Measurements from ENCODE around the gene SPTBN4. TPM values are rescaled to one million over a fixed set of nuclear protein-coding genes. Genes with fewer than 3 reads are reported as not detected.
A peak's percentile ranks its signal among the peaks of the same experiment; 100 is the strongest.
"Not testable (repeated sequence)": the region's sequence is repeated elsewhere in the genome, so short reads cannot be mapped to it uniquely, and the experiment has no call there.

The SPTBN4 gene
- total RNA-seq, 2 donors from 2014 or later, result 0.79 to 2.0 TPM

DNA sequence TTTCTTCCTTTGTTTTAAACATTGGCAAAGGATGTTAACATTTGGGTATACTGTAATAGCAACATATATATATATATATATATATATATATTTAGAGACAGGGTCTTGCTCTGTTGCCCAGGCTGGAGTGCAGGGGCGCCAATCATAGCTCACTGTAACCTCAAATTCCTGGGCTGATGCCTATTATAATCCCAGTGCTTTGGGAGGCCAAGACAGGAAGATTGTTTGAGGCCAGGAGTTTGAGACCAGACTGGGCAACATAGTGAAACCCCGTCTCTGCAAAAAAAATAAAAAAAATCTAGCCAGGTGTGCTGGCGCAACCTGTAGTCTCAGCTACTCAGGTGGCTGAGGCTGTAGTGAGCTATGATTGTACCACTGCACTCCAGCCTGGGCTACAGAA lies 6.6 kb upstream of the SPTBN4 start:
- no peak overlapping the region for H3K27ac Mint-ChIP-seq
- Histone ChIP-seq H3K27ac (ENCODE audit: low read depth, low read length) (no peak overlapping the region), H3K4me1 (ENCODE audit: control insufficient read depth, insufficient read depth, low read length) (no peaks in the 10 kb centered on the region), H3K27me3 (ENCODE audit: control insufficient read depth, insufficient read depth, low read length, poor library complexity, severe bottlenecking) (no peaks in the 10 kb centered on the region), H3K36me3 (ENCODE audit: control insufficient read depth, insufficient read depth, low read length) (no peaks in the 10 kb centered on the region), H3K9ac (ENCODE audit: extremely low read depth, low read length, poor library complexity, severe bottlenecking) (no peak overlapping the region), H3K9me3 (ENCODE audit: control insufficient read depth, low read length) (no peaks in the 10 kb centered on the region), H3K4me3 (ENCODE audit: low read length) (no peak overlapping the region)
- 89 to 94% methylated on average over 2 to 3 of the region's 3 CpGs for WGBS, 2 experiments (ENCODE audit: insufficient coverage in 1 of 2, insufficient read length in 1 of 2)
- H3K4me1 Mint-ChIP-seq, result no peaks in the 10 kb centered on the region
- no peaks in the 10 kb centered on the region for H3K27me3 Mint-ChIP-seq (ENCODE audit: insufficient read depth)
- TF ChIP-seq, protein P1, sequence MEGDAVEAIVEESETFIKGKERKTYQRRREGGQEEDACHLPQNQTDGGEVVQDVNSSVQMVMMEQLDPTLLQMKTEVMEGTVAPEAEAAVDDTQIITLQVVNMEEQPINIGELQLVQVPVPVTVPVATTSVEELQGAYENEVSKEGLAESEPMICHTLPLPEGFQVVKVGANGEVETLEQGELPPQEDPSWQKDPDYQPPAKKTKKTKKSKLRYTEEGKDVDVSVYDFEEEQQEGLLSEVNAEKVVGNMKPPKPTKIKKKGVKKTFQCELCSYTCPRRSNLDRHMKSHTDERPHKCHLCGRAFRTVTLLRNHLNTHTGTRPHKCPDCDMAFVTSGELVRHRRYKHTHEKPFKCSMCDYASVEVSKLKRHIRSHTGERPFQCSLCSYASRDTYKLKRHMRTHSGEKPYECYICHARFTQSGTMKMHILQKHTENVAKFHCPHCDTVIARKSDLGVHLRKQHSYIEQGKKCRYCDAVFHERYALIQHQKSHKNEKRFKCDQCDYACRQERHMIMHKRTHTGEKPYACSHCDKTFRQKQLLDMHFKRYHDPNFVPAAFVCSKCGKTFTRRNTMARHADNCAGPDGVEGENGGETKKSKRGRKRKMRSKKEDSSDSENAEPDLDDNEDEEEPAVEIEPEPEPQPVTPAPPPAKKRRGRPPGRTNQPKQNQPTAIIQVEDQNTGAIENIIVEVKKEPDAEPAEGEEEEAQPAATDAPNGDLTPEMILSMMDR (conservative IDR thresholded peaks at IDR 0.05), result no peak
- no peak for DNase-seq
- no peak overlapping the region for H3K4me3 Mint-ChIP-seq
- peaks cover 8% of the 10 kb centered on the region for H3K36me3 Mint-ChIP-seq (ENCODE audit: low read depth)
- no peaks in the 10 kb centered on the region for H3K9me3 Mint-ChIP-seq

DNA sequence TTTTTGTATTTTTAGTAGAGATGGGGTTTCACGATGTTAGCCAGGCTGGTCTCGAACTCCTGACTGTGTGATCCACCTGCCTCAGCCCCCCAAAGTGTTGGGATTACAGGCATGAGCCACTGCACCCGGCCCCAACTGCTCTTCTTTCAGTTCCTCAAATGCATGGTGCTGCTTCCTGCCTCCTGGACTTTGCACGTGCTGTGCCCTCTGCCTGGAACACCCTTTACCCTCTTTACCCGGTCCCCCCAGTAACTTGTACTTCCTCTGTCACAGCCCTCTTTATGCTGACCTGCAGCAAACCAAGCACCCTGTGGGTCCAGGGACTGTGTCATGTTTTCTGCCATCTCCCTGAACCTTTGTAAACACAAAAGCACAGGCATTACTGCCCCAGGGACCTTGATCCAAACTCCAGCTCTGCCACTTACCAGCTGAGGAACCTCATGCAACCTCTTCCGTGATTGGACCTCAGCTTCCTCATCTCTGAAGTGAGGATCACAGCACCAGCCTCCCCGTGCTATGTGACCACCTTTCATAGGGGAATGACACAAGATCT lies 5.1 kb upstream of the SPTBN4 start:
- DNase-seq, result no peak
- WGBS, 2 experiments (ENCODE audit: insufficient coverage in 1 of 2, insufficient read length in 1 of 2), result 90% methylated on average over 5 to 7 of the region's 7 CpGs
- peaks cover 6% of the 10 kb centered on the region for H3K36me3 Mint-ChIP-seq (ENCODE audit: low read depth)
- Histone ChIP-seq H3K27me3 (ENCODE audit: control insufficient read depth, insufficient read depth, low read length, poor library complexity, severe bottlenecking) (peaks cover 9% of the 10 kb centered on the region), H3K4me3 (ENCODE audit: low read length) (no peak overlapping the region), H3K4me1 (ENCODE audit: control insufficient read depth, insufficient read depth, low read length) (no peaks in the 10 kb centered on the region), H3K36me3 (ENCODE audit: control insufficient read depth, insufficient read depth, low read length) (no peaks in the 10 kb centered on the region), H3K9ac (ENCODE audit: extremely low read depth, low read length, poor library complexity, severe bottlenecking) (no peak overlapping the region), H3K27ac (ENCODE audit: low read depth, low read length) (no peak overlapping the region), H3K9me3 (ENCODE audit: control insufficient read depth, low read length) (no peaks in the 10 kb centered on the region)
- peaks cover 6% of the 10 kb centered on the region for H3K4me1 Mint-ChIP-seq
- H3K9me3 Mint-ChIP-seq, result no peaks in the 10 kb centered on the region
- TF ChIP-seq, protein P1 (conservative IDR thresholded peaks at IDR 0.05), result no peak
- peak overlapping the region; percentile 9 for H3K27ac Mint-ChIP-seq
- H3K27me3 Mint-ChIP-seq (ENCODE audit: insufficient read depth), result peaks cover 10% of the 10 kb centered on the region
- H3K4me3 Mint-ChIP-seq, result no peak overlapping the region

DNA sequence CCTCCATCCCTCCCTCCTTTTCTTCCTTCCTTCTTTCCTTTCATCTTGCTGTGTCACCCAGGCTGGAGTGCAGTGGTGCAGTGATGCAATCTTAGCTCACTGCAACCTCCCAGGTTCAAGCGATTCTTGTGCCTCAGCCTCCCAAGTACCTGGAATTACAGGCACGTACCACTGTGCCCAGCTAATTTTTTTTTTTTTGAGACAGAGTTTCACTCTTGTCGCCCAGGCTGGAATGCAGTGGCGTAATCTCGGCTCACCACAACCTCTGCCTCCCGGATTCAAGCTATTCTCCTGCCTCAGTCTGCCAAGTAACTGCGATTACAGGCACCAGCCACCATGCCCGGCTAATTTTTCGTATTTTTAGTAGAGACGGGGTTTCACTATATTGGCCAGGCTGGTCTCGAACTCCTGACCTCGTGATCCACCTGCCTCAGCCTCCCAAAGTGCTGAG lies 3.2 kb upstream of the SPTBN4 start:
- not testable (repeated sequence) for H3K9me3 Mint-ChIP-seq, DNase-seq

More for the DNA sequence above, 3.2 kb upstream of the SPTBN4 start:
- not testable (repeated sequence) for H3K27ac ChIP-seq (ENCODE audit: low read depth, low read length); H3K9ac ChIP-seq (ENCODE audit: extremely low read depth, low read length, poor library complexity, severe bottlenecking); H3K9me3 ChIP-seq (ENCODE audit: control insufficient read depth, low read length); H3K36me3 ChIP-seq (ENCODE audit: control insufficient read depth, insufficient read depth, low read length); H3K4me3 Mint-ChIP-seq; H3K4me3 ChIP-seq (ENCODE audit: low read length); H3K27ac Mint-ChIP-seq; H3K36me3 Mint-ChIP-seq (ENCODE audit: low read depth); H3K4me1 ChIP-seq (ENCODE audit: control insufficient read depth, insufficient read depth, low read length); H3K4me1 Mint-ChIP-seq
- 89 to 93% methylated on average over 9 to 12 of the region's 12 CpGs for WGBS, 2 experiments (ENCODE audit: insufficient coverage in 1 of 2, insufficient read length in 1 of 2)
- H3K27me3 ChIP-seq (ENCODE audit: control insufficient read depth, insufficient read depth, low read length, poor library complexity, severe bottlenecking), result peaks cover 27% of the 10 kb centered on the region
- H3K27me3 Mint-ChIP-seq (ENCODE audit: insufficient read depth), result peaks cover 24% of the 10 kb centered on the region

Measured in endodermal cell (in vitro differentiated cells).